Measurements from ENCODE around the gene SLAMF7.
"Not testable (repeated sequence)": the region's sequence is repeated elsewhere in the genome, so short reads cannot be mapped to it uniquely, and the experiment has no call there.

The SLAMF7 gene

DNA sequence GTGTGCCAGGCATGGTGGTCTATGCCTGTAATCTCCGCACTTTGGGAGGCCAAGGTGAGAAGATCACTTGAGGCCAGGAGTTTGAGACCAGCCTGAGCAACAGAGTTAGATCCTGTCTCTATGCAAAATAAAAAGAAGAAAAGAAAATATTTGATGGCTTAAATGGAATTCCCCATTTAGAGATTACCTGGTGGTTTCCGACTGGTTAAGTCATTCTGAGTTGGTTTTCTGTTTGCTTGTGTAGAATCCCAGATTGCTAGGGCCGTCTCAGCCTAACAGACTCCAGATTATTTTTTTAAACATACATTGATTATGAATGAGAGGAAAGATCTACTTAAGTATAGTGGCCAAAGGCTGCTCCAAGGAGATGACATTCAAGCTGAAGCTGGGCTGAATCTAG is 34.0 kb downstream of the SLAMF7 start:
- DNase-seq (ENCODE audit: low read depth in 2 of 3, low spot score in 2 of 3) = no peak

DNA sequence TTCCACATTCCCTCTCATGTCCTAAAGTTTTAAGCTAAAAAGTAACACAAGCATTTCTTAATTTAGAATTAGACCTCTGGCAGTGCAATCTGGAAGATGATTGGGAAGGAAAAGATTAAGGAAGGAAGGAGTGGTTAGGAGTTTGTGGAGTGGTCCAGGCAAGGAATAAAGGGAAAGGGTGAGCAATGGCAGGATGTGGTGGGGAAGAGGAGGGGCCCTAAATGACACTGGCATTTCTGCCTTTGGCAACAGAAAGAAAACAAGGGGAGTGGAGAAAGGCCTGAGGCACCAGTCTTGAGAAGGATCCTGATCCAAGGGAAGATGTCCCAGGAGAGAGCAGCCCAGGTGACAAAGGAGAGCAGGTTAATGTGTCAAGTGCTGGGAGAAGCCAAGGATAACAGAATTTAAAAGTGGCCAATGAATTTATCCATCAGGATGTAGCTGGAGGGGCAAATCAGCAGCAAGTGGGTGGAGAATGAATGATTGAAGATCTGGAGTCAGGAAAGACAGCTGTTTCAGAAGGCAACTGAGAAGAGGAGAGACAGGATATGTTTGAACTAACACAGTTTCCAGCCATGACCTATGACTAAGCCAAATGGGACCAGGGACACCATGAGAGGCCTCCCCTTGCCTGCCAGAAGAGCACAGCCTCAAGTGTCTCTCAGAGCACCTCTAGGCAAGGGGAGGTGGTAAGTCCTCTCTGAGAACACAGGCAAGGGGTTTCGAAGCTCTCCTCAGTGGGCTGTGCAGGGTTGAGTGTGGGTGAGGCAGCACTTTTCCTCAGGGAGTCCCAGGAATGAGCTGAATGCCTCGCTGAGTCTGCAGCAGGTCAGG is 36.1 kb downstream of the SLAMF7 start:
- no peak for DNase-seq (ENCODE audit: low read depth in 2 of 3, low spot score in 2 of 3)

DNA sequence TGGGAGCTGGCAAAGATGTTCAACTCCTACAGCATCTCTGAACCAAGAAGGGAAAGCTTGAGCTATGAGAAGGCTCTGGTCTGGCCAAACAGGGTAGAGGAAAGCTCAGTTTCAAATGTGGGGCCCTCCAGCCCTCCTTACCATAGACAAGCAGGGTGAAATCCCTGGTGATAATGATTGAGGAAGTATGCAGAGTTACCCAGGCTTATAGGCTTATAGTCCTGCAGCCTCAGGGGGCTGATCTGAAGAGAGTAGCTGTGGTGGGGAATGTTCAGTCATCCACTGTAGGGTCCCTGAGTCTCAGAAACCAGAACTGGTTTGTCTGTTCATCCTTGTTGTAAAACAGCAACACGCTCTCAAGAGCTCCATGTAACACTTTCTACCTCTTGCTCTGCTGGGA is 37.1 kb downstream of the SLAMF7 start:
- DNase-seq (ENCODE audit: low read depth in 2 of 3, low spot score in 2 of 3) = no peak

DNA sequence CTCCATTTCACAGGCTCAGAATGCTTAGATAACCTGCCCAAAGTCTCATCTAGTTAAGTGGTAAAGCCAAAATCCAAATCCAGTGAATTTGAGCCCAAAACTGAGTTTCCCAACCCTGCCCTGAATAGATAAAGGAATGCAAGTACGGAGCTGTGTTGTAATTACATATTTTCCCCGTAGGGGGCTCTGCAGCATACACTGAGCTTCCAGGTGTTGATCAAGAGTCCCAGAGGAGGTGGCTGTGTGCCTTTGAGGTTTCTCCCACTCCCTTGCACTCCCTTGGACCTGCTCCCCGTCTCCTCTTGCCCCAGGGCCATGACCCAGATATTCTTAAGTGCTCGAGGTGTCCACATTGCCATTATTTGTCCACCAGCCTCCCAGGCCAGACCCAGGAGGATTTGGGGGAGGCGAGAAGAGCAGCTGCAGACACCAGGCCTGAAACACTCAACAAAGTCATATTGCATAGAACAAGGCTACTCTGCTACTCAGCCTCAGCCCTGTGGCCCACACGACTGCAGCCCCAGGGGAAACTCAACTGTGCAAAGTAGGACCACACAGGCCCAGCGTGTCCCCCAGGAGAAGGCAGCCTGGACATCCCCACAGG is 38.5 kb downstream of the SLAMF7 start:
- no peak for DNase-seq (ENCODE audit: low read depth in 2 of 3, low spot score in 2 of 3)

DNA sequence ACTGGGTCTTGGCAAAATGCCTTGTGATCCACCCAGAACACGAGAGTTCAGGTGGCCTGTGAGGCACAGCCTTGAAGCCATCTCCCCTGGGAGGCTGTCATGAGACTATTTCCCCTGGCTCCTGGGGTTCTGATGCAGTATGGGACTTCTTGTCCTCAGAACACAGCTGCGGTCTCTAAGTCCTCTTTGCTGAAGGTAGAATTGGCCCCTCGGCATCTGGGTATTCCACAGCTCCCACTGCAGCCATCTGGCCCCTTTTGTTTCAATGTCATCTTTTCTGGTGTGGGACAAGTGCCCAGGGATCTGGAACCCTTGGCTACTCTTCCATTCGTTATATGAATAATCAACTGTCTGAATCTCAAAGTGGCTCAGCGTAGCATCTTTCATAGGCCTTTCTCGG is 39.9 kb downstream of the SLAMF7 start:
- DNase-seq (ENCODE audit: low read depth in 2 of 3, low spot score in 2 of 3) = no peak

DNA sequence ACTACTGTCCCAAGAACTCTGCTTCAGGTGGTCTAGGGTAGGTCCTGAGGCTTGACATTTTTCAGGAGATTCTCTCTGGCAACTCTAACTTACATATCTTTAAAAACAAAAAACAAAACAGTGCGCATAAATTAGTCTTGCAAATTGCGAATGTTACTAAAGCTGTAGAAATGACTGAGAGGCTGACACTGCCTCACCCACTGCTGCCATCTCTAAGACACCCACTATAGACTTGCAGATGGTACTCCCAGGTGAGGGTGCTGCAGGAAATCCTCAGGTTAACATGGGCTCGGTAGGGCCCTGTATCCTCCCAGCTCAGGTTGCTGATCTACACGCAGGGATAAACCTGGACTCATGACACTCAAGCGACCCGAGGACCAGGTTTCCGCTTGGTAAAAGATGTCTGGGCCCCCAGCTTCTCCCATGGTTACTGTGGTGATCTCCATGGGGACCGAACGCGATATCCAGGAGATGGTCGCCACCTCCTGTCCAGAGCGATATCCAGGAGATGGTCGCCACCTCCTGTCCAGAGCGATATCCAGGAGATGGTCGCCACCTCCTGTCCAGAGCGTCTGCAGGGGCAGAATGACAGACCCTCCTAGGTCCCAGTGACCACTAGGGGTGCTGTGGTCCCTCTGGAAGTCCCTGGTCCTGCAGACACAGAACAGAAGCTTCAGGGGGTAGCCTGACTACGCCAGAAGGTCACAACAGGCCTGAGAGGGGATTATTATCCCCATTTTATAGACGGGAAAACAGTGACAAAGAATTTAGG is 40.8 kb downstream of the SLAMF7 start:
- no peak for DNase-seq (ENCODE audit: low read depth in 2 of 3, low spot score in 2 of 3)

DNA sequence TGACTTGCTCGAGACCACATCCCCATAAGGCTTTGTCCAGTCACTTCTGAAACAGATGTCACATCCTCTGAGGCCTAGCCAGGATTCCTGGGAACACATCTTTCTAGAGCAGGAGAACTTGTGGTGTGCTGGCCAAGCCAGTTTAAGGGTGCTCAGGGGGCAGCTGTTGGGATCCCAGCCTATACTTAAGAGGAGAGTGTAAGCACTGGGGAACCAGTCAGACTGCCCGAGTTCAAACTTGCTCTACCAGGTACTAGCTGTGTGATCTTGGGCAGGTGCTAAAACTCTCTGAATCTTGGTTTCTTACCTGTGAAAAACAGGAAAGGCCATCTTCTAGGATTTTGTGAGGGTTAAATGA is 41.3 kb downstream of the SLAMF7 start:
- no peak for DNase-seq (ENCODE audit: low read depth in 2 of 3, low spot score in 2 of 3)

DNA sequence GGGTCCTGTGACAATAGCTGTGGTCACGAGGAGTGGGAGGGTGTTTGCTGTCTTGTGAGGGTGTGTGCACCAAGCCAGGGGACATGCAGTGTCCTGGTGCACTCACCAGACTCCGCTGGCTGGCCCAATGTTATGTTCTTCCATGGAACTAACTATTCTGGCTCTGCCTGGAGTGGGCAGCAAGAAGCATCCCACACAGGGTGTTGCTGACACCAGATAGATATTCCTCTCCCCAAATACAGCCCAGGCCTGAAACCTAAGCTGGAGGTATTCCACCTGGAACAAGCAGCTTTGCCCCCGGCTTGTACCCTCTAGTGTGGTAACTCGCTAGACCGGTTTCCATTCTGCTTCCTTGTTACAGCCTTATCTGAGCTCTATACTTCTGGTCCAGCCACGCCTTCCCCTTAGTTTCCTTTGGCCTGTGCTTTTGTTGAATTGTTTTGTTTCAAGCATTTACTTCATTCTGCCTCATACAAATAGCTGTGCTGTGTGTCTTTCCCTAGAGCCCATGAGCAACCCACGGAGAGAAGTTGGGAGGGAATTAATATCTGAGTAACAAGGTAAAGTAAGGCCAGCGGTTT is 42.2 kb downstream of the SLAMF7 start:
- DNase-seq (ENCODE audit: low read depth in 2 of 3, low spot score in 2 of 3) = no peak

DNA sequence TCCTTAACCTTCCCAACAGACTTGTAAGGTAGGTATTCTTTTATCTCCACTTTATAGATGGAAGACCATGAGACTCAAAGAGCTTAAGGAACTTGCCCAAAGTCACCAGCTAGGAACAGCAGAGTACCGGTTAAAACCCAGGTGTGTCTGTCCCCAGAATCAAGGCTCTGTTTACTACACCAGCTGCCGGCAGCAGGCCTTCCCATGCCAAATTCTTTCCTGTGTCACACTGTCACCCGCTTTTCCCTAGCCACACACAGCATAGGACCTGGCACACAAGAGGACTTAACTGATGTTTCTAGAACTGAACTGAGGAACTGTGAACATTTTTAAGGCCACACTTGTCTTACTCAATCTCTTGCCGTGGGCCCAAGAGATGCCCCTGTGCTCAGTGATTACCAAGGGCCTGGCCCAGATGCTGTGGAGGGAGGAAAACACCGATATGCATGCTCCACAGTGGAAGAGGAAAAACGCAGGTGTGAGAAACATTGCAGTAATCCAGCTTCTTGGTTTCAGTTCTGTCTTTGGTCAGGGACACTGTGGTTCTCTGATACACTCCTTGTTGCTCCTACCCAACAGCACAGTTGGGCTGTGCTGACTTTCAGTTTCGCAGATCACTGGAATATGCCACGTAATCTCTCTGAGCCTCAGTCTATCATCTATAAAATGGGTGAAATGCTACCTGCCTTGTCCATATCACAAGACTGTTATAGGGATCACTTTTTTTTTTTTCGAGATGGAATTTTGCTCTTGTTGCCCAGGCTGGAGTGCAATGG is 43.1 kb downstream of the SLAMF7 start:
- no peak for DNase-seq (ENCODE audit: low read depth in 2 of 3, low spot score in 2 of 3)

DNA sequence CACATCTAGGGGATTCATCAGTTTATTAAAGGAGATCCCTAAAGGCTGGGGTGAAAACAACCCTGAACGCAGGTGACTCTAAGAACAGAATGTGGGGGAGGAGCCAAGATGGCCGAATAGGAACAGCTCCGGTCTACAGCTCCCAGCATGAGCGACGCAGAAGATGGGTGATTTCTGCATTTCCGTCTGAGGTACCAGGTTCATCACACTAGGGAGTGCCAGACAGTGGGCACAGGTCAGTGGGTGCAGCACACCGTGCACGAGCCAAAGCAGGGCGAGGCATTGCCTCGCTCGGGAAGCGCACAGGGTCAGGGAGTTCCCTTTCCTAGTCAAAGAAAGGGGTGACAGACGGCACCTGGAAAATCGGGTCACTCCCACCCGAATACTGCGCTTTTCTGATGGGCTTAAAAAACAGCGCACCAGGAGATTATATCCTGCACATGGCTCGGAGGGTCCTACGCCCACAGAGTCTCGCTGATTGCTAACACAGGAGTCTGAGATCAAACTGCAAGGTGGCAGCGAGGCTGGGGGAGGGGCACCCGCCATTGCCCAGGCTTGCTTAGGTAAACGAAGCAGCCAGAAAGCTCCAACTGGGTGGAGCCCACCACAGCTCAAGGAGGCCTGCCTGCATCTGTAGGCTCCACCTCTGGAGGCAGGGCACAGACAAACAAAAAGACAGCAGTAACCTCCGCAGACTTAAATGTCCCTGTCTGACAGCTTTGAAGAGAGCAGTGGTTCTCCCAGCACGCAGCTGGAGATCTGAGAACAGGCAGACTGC is 44.1 kb downstream of the SLAMF7 start:
- not testable (repeated sequence) for DNase-seq (ENCODE audit: low read depth in 2 of 3, low spot score in 2 of 3)

DNA sequence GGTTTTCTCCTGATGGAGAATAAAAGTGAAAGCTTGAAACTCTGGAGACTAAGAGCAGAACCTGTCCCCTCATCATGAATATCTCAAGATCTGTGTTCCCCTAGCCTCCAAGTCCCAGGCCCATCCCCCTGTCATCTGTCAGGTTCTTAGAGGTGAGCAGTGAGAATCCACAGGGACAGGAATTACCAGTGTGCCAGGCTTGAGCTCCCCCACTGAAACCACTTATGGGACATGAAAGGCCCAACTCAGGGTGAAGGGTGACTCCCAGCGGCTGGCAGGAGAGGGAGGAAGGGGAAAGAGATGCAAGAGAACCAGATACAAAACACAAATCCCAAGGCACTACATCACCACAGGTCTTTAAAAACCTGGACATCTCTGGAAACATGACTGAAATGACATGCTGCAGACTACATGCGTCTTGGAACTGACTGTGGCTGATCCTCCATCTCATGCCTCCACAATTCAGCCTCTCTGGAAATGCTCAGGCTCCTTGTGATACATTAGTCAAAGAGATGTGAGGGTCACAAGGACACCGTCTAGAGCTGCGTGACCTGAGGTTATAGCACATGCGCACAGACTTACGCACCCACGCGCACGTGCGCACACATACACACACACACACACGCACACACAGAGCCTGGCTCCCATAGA is 50.1 kb downstream of the SLAMF7 start:
- no peak for DNase-seq (ENCODE audit: low read depth in 2 of 3, low spot score in 2 of 3)

DNA sequence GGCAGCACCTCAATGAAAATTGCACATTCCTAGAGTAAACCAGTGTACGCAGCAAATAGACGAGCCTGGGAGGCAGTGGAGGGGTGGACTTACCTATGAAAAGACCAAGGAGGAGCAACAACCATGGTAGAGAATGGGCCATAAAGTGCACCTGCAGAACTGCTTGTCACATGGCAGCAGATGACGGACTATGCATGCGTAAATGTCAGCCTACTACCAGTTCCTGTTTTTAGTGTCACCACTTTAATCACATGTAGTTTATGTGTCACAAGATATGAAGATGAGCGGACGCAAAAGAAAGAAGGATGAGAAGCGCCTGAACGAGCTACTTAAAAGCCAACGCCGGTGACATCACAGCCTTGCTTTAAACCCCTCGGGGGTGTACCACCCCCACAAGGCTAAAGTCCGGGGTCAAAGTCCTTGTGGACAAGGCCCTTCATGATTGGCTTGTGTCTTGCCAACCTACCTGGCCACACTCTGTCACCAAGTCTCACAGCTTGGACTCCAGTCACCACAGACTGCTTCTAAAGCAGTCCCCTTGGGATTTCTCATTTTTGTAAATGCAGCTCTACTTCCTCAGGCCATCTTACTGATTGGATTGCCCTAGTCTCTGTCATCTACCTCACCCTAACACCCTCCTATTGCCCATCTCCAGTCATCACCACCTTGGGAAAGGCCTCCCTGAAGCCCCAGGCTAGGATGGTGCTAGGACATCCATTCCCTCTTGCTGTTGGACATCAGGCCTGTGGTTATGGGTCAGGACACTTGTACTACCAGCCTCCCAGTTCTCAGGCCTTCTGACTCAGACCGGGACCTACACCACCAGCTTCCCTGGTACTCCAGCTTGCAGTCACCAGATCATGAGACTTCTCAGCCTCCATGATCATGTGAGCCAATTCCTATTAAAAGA is 50.9 kb downstream of the SLAMF7 start:
- no peak for DNase-seq (ENCODE audit: low read depth in 2 of 3, low spot score in 2 of 3)

DNA sequence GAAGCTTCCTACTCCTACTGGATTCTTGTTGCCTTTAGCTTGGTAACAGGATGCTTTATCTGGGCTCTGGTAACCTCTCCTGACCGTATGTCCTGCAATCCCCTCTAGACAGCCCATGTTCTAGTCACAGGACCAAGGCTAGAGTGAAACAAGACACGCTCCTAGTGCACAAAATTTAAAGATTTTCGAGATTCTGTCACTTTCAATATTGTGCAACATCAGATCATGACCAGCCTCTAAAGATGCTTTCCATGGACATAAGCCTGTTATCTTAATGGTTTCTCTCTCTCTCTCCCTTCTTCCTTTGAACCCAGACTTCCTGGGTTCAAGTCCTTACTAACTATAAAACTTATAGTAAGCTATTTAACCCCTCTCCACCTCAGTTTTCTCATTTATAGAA is 55.3 kb downstream of the SLAMF7 start:
- DNase-seq (ENCODE audit: low read depth in 2 of 3, low spot score in 2 of 3) = no peak

DNA sequence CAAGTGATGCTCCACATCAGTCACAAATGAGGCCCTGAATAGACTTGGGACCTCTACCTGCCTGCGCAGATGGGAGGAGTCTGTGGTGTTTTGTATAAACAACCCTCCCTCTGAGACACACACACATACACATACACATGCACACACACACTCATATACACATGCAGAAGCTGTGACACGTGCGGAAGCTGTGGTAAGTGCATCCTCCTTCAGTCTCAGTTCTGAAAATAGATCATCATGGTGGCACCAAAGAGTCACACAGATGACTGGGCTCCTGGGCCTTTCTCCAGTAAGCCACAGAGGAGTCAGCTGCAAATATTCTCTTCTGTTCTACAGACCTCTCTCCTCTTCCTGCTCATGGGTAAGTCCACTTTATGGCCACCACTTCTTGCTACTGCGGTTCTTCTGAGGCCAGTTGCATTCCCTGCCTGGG is 56.9 kb downstream of the SLAMF7 start, which contains the start of gene LY9:
Gene LY9 (plus strand): TSS at position 224 of the 433 bp plus-strand sequence. CDS start 14 bp downstream, at position 238.
- DNase-seq (ENCODE audit: low read depth in 2 of 3, low spot score in 2 of 3) = peak in 1 of 3 experiments; percentile 40

DNA sequence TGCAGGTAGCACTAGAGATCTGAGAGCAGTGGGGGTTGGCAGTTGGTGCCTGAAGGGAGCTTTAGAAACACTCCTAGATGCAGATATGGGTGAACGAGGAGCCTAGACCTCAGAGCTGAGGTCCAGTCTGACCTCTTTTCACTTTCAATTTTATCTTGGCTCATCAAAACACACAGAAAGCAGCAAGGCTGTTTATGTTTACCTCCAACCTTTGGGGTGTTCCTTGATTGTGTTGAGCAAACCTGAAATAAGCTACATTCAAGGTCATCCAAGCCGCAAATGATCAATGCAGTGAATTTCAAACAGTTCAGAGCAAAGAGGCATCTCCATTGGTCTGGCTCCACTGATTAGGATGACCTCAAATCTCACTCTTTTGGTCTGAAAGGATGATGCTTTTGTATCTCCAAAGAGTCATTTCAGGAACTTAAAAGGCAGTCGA is 58.2 kb downstream of the SLAMF7 start:
- no peak for DNase-seq (ENCODE audit: low read depth in 2 of 3, low spot score in 2 of 3)

DNA sequence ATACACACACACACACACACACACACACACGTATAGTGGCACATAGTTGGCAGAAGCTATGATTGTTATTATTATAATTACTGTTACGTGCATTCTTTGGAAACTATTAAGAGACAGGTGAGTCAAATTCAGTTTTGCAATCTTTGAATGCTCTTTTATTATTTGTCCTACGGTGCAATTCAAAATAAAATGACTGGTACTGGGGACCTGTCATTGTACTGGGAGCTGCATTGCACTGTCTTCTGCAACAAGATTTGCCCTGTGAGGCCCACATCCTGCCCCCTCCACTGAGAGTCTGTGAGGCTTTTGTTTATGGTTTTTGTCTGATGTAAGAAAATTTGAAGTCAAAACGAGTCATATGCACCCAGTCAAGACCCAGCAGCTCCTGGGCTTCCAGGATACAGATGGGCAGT is 58.8 kb downstream of the SLAMF7 start:
- DNase-seq (ENCODE audit: low read depth in 2 of 3, low spot score in 2 of 3) = no peak

DNA sequence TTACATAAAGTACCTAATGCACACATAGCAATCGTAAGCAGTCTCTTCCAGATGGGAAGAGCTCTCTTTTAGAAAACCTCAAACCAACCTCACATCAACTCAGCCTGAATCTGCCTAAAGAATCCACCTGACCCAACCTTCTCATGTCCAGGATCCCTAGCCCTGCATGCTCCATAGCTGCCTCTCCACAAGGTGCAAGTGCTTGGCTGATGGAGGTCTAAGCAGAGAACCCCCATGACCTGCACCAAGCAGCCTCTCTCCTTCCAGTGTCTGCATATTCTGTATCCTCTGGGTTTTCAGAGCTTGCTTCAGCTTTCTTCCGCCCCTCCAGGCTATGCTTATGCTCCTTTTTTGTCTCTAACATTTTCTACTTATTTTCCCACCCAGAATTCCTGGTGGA is 59.4 kb downstream of the SLAMF7 start:
- DNase-seq (ENCODE audit: low read depth in 2 of 3, low spot score in 2 of 3) = no peak

DNA sequence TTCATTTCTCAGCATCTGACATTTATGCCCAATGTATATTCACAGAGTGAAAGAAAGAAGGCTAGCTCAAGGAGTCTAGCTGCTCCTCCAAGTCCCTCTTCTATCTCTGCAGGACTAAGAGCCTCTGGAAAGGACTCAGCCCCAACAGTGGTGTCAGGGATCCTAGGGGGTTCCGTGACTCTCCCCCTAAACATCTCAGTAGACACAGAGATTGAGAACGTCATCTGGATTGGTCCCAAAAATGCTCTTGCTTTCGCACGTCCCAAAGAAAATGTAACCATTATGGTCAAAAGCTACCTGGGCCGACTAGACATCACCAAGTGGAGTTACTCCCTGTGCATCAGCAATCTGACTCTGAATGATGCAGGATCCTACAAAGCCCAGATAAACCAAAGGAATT is 60.6 kb downstream of the SLAMF7 start:
- no peak for DNase-seq (ENCODE audit: low read depth in 2 of 3, low spot score in 2 of 3)
